OCI-LY3 (cell line): Measurements from ENCODE around the gene TENM4.

Experiments used
- EZH2phosphoT487 ChIP-seq: fragments of 200-600 bp; shearing (Covaris generic); IDR thresholded peaks from 2 replicates; pipeline ENCODE4 v1.6.1; 2018; ENCODE audit warnings: antibody characterized with exemption, mixed run types, low read depth
- TF ChIP-seq, protein P1 (sequence below): fragments of 200-600, 300-600 bp; sonication (generic); IDR thresholded peaks from 2 replicates; pipeline ENCODE4 v1.5.1; 2014; ENCODE audit warnings: antibody characterized with exemption, low read length, low read depth

- TF ChIP-seq, protein P1, sequence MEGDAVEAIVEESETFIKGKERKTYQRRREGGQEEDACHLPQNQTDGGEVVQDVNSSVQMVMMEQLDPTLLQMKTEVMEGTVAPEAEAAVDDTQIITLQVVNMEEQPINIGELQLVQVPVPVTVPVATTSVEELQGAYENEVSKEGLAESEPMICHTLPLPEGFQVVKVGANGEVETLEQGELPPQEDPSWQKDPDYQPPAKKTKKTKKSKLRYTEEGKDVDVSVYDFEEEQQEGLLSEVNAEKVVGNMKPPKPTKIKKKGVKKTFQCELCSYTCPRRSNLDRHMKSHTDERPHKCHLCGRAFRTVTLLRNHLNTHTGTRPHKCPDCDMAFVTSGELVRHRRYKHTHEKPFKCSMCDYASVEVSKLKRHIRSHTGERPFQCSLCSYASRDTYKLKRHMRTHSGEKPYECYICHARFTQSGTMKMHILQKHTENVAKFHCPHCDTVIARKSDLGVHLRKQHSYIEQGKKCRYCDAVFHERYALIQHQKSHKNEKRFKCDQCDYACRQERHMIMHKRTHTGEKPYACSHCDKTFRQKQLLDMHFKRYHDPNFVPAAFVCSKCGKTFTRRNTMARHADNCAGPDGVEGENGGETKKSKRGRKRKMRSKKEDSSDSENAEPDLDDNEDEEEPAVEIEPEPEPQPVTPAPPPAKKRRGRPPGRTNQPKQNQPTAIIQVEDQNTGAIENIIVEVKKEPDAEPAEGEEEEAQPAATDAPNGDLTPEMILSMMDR: no peak
- TF ChIP-seq EZH2phosphoT487: no peak
Observed at GRCh38 chr11:79296141-79296540, 144.7 kb downstream of the TENM4 start.
